HEK293 (cell line): ENCODE measurements around the gene TMEM119.
A peak's percentile ranks its signal among the peaks of the same experiment; 100 is the strongest.

Experiments used
- CTCF ChIA-PET: fragments of 350-600 bp; formaldehyde crosslinking; extraction: SDS; loops from one replicate; lab custom pipeline; 2021; ENCODE audit warnings: antibody characterized with exemption; lab: Yijun Ruan, JAX
- POLR2A ChIA-PET: fragments of 300-600 bp; formaldehyde crosslinking; extraction: SDS; loops from one replicate; lab custom pipeline; 2020; ENCODE audit warnings: antibody characterized with exemption, inconsistent platforms; lab: Yijun Ruan, JAX
- H3K27ac ChIP-seq: fragments of 200-500 bp; sonication (Bioruptor generic); 2 replicates; pipeline ENCODE4 v1.5.1; 2014; ENCODE audit warnings: low read depth, low read length, control low read depth, inconsistent platforms; ENCODE audit errors: extremely low read depth
- H3K36me3 ChIP-seq, 2 experiments: fragments of 200-500 bp in 1 of 2; sonication (Bioruptor generic) in 1 of 2; 1 replicate in 1 of 2; 2 replicates in 1 of 2; pipeline ENCODE4 v1.5.1; 2014 to 2017; ENCODE audit warnings: inconsistent platforms in 2 of 2, low read length in 2 of 2; ENCODE audit not compliant: control insufficient read depth in 2 of 2, insufficient read depth in 1 of 2
- H3K4me1 ChIP-seq: fragments of 200-500 bp; sonication (Bioruptor generic); 2 replicates; pipeline ENCODE4 v1.5.1; 2014; ENCODE audit warnings: mild to moderate bottlenecking, low read length, inconsistent platforms; ENCODE audit not compliant: control insufficient read depth, insufficient read depth
- H3K4me3 ChIP-seq: 2 replicates; pipeline ENCODE4 v1.5.1; 2011; ENCODE audit warnings: low read depth, mild to moderate bottlenecking, control low read depth, low read length, moderate library complexity
- H3K9me3 ChIP-seq: fragments of 200-500 bp; sonication (Bioruptor generic); 2 replicates; pipeline ENCODE4 v1.5.1; 2014; ENCODE audit warnings: low read depth, low read length, inconsistent platforms; ENCODE audit not compliant: control insufficient read depth, insufficient read depth
- SP3 ChIP-seq: fragments of 450-650 bp; formaldehyde crosslinking; IDR thresholded peaks from 2 replicates; pipeline ENCODE4 v1.5.1; 2016; ENCODE audit warnings: missing biosample characterization, missing genetic modification characterization
- ZBTB17 ChIP-seq: fragments of 450-650 bp; formaldehyde crosslinking; IDR thresholded peaks from 2 replicates; pipeline ENCODE4 v1.5.1; 2016; ENCODE audit warnings: missing biosample characterization, missing genetic modification characterization
- ZBTB48 ChIP-seq: fragments of 450-650 bp; formaldehyde crosslinking; IDR thresholded peaks from 2 replicates; pipeline ENCODE4 v1.5.1; 2016; ENCODE audit warnings: missing biosample characterization, missing genetic modification characterization
- ZIC2 ChIP-seq: fragments of 450-650 bp; formaldehyde crosslinking; IDR thresholded peaks from 2 replicates; pipeline ENCODE4 v1.5.1; 2016; ENCODE audit warnings: missing biosample characterization, missing genetic modification characterization
- ZNF2 ChIP-seq: fragments of 450-650 bp; formaldehyde crosslinking; IDR thresholded peaks from 2 replicates; pipeline ENCODE4 v1.5.1; 2016; ENCODE audit warnings: missing biosample characterization, missing genetic modification characterization
- ZNF202 ChIP-seq: fragments of 450-650 bp; formaldehyde crosslinking; IDR thresholded peaks from 2 replicates; pipeline ENCODE4 v1.5.1; 2016; ENCODE audit warnings: missing biosample characterization, missing genetic modification characterization, borderline replicate concordance
- ZNF211 ChIP-seq: fragments of 450-650 bp; formaldehyde crosslinking; IDR thresholded peaks from 2 replicates; pipeline ENCODE4 v1.5.1; 2016; ENCODE audit warnings: low read depth, missing biosample characterization, missing genetic modification characterization
- ZNF24 ChIP-seq: fragments of 450-650 bp; formaldehyde crosslinking; IDR thresholded peaks from 2 replicates; pipeline ENCODE4 v1.5.1; 2016; ENCODE audit warnings: missing biosample characterization, missing genetic modification characterization
- ZNF248 ChIP-seq: fragments of 450-650 bp; formaldehyde crosslinking; IDR thresholded peaks from 2 replicates; pipeline ENCODE4 v1.5.1; 2017; ENCODE audit warnings: missing biosample characterization, missing genetic modification characterization
- ZNF354C ChIP-seq: fragments of 450-650 bp; formaldehyde crosslinking; IDR thresholded peaks from 2 replicates; pipeline ENCODE4 v1.5.1; 2016; ENCODE audit warnings: missing biosample characterization, missing genetic modification characterization, low read depth, borderline replicate concordance
- ZNF404 ChIP-seq: fragments of 450-650 bp; formaldehyde crosslinking; IDR thresholded peaks from 2 replicates; pipeline ENCODE4 v1.5.1; 2017; ENCODE audit warnings: missing biosample characterization, missing genetic modification characterization
- ZNF585B ChIP-seq: fragments of 450-650 bp; formaldehyde crosslinking; IDR thresholded peaks from 2 replicates; pipeline ENCODE4 v1.5.1; 2016; ENCODE audit warnings: missing biosample characterization, missing genetic modification characterization
- TF ChIP-seq, protein P1 (sequence below): fragments of 450-650 bp; formaldehyde crosslinking; IDR thresholded peaks from 2 replicates; pipeline ENCODE4 v1.5.1; 2016; ENCODE audit warnings: missing biosample characterization, missing genetic modification characterization
- TF ChIP-seq, protein P2 (sequence below): fragments of 450-650 bp; formaldehyde crosslinking; IDR thresholded peaks from 2 replicates; pipeline ENCODE4 v1.5.1; 2016; ENCODE audit warnings: missing biosample characterization, missing genetic modification characterization, borderline replicate concordance
- TF ChIP-seq, protein P3 (sequence below): fragments of 450-650 bp; formaldehyde crosslinking; IDR thresholded peaks from 2 replicates; pipeline ENCODE4 v1.5.1; 2016; ENCODE audit warnings: missing biosample characterization, missing genetic modification characterization, borderline replicate concordance

The TMEM119 gene

DNA sequence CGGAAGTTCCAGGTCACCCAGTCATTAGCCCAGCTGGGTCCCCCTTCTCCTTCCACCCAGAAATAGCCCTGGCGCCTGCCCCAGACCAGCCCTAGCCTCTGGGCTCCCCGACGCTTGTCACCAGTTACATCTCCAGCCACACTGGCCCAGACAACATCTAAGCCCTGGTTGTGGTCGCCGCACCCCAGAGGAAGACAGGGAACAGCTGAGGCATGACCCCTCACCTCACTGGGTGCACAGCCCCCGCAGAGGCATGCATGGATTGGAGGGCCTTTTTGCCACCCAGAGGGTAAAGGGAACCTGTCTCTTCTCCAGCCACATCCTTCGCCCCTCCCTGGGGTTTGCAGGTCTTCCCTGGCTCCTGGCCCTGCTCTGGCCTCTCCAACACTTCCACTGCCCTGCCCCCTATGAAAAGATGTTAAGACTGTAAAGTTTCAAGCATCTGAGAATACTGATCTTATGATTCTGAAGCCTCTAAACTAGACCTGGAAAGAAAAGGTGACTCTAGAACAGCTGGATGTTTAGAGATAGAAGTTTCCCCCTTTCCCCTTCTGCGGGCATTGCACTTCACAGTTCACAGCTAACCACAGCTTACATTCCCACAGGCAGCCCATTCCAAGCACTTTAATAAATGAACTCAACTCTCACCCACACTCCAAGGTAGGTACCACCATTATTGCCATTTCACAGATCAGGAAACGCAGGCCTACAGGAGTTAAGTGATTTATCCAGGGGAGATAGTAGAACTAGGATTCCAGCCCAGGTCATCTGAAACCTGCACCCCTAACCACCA, 14.7 kb downstream of the TMEM119 start:
- Histone ChIP-seq H3K36me3 (no peaks in the 10 kb centered on the region), H3K9me3 (no peaks in the 10 kb centered on the region), H3K4me3 (no peak overlapping the region), H3K4me1 (no peaks in the 10 kb centered on the region), H3K27ac (no peak overlapping the region)
- CTCF ChIA-PET, result interaction anchor here (1.2 to 1.7 kb wide), 3 partner anchors 19 to 34 kb away, joined by 3 to 7 read pairs (median 7); no protein-coding TSS in a partner anchor
- POLR2A ChIA-PET, result no interaction called here
- 0 out of 2 replicates have a peak, but pooled peaks have one; percentile 13 for TF ChIP-seq ZIC2 (tag by site-specific recombination)
- no peak for TF ChIP-seq ZBTB48 (tag by site-specific recombination)
- TF ChIP-seq ZBTB17 (tag by site-specific recombination), result peak; percentile 32; the same call in 1 of the 2 replicates
- no peak for TF ChIP-seq ZNF2 (tag by site-specific recombination)
- TF ChIP-seq ZNF404, result no peak

DNA sequence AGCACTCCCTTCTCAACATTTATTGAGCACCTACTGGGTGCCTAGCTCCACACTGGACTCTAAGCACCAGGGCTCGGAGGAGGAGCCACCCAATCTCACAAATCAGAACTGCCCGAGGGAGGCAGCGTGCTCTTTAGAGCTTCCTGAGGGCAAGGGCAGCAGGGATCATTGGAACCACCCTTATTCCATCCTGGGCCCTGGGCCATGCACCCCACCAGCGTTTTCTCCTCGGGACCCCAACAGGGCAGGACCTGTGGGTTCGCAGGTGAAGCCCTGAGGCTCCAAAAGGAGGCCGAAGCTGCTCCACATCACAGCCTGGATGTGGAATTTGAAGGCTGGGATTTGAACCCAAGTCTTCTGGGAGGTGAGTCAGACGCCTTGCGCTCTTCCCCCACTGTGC, 15.4 kb downstream of the TMEM119 start:
- POLR2A ChIA-PET, result no interaction called here
- TF ChIP-seq ZNF248 (tag by site-specific recombination), result no peak
- no peak for TF ChIP-seq SP3 (tag by site-specific recombination)
- TF ChIP-seq, protein P1, sequence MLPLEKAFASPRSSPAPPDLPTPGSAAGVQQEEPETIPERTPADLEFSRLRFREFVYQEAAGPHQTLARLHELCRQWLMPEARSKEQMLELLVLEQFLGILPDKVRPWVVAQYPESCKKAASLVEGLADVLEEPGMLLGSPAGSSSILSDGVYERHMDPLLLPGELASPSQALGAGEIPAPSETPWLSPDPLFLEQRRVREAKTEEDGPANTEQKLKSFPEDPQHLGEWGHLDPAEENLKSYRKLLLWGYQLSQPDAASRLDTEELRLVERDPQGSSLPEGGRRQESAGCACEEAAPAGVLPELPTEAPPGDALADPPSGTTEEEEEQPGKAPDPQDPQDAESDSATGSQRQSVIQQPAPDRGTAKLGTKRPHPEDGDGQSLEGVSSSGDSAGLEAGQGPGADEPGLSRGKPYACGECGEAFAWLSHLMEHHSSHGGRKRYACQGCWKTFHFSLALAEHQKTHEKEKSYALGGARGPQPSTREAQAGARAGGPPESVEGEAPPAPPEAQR, result no peak
- TF ChIP-seq, protein P2, sequence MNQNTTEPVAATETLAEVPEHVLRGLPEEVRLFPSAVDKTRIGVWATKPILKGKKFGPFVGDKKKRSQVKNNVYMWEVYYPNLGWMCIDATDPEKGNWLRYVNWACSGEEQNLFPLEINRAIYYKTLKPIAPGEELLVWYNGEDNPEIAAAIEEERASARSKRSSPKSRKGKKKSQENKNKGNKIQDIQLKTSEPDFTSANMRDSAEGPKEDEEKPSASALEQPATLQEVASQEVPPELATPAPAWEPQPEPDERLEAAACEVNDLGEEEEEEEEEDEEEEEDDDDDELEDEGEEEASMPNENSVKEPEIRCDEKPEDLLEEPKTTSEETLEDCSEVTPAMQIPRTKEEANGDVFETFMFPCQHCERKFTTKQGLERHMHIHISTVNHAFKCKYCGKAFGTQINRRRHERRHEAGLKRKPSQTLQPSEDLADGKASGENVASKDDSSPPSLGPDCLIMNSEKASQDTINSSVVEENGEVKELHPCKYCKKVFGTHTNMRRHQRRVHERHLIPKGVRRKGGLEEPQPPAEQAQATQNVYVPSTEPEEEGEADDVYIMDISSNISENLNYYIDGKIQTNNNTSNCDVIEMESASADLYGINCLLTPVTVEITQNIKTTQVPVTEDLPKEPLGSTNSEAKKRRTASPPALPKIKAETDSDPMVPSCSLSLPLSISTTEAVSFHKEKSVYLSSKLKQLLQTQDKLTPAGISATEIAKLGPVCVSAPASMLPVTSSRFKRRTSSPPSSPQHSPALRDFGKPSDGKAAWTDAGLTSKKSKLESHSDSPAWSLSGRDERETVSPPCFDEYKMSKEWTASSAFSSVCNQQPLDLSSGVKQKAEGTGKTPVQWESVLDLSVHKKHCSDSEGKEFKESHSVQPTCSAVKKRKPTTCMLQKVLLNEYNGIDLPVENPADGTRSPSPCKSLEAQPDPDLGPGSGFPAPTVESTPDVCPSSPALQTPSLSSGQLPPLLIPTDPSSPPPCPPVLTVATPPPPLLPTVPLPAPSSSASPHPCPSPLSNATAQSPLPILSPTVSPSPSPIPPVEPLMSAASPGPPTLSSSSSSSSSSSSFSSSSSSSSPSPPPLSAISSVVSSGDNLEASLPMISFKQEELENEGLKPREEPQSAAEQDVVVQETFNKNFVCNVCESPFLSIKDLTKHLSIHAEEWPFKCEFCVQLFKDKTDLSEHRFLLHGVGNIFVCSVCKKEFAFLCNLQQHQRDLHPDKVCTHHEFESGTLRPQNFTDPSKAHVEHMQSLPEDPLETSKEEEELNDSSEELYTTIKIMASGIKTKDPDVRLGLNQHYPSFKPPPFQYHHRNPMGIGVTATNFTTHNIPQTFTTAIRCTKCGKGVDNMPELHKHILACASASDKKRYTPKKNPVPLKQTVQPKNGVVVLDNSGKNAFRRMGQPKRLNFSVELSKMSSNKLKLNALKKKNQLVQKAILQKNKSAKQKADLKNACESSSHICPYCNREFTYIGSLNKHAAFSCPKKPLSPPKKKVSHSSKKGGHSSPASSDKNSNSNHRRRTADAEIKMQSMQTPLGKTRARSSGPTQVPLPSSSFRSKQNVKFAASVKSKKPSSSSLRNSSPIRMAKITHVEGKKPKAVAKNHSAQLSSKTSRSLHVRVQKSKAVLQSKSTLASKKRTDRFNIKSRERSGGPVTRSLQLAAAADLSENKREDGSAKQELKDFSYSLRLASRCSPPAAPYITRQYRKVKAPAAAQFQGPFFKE (tag by site-specific recombination), result no peak
- TF ChIP-seq ZNF585B (tag by site-specific recombination), result no peak
- TF ChIP-seq ZNF354C (tag by site-specific recombination), result no peak
- no peak for TF ChIP-seq ZNF211
- TF ChIP-seq, protein P3, sequence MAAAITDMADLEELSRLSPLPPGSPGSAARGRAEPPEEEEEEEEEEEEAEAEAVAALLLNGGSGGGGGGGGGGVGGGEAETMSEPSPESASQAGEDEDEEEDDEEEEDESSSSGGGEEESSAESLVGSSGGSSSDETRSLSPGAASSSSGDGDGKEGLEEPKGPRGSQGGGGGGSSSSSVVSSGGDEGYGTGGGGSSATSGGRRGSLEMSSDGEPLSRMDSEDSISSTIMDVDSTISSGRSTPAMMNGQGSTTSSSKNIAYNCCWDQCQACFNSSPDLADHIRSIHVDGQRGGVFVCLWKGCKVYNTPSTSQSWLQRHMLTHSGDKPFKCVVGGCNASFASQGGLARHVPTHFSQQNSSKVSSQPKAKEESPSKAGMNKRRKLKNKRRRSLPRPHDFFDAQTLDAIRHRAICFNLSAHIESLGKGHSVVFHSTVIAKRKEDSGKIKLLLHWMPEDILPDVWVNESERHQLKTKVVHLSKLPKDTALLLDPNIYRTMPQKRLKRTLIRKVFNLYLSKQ, result no peak
- TF ChIP-seq ZNF24 (tag by site-specific recombination), result no peak
- no peak for TF ChIP-seq ZNF202 (tag by site-specific recombination)

More for the DNA sequence above, 15.4 kb downstream of the TMEM119 start:
- Histone ChIP-seq H3K4me3 (no peak overlapping the region), H3K4me1 (no peaks in the 10 kb centered on the region), H3K27ac (no peak overlapping the region), H3K9me3 (no peaks in the 10 kb centered on the region), H3K36me3 (no peaks in the 10 kb centered on the region)
- CTCF ChIA-PET, result interaction anchor here (1.1 to 1.6 kb wide), 2 partner anchors 18 to 36 kb away, joined by 5 to 7 read pairs; no protein-coding TSS in a partner anchor
